Heart left ventricle (tissue), 13 donors: ENCODE results near the gene DAB1.

Experiments
- POLR2A ChIP-seq, 2 donors: fragments of 450-650 bp; IDR thresholded peaks; one replicate each; pipeline ENCODE4 v1.6.1; 2017; ENCODE audit warnings: antibody characterized with exemption in 2 of 2, mild to moderate bottlenecking in 2 of 2, moderate library complexity in 2 of 2
- TF ChIP-seq, protein P1 (sequence below), 12 donors: fragments of 200-600 bp; sonication (generic) in 4 of 12; IDR thresholded peaks; one replicate each; pipeline versions ENCODE4 v1.5.0 to v1.8.0; 2018 to 2022; ENCODE audit warnings: antibody characterized with exemption in 12 of 12, mild to moderate bottlenecking in 5 of 12
- donor health status: ischemic (EF 13 %, LVEDD 7.1; RV severe dilation, severe dysfunction).
- donor health status: DM: no; HTN: yes; CAD: no.
- donor health status: DM: no; HTN: no; CAD: no.
- donor health status: ischemic (EF 25% LVEDD 6.9; RV normal size, moderate dysfunction).
- donor health status: ischemic (EF 25% LVEDD 5.7; RV mildly dilated, moderate dysfunction).
- donor health status: ischemic (EF 35%, LVEDD 5.7; RV mildly dilated, moderate dysfunction).
- donor health status: nonischemic (EF 11% LVEDD 7.7; RV severe dilation, severe dysfunction).
- donor health status: DM: yes; HTN: yes; CAD: no.
- donor health status: PGD.
- donor health status: ischemic (EF 29% LVEDD 5.4; RV normal size, mild dysfunction).
- donor health status: nonischemic (EF 23%, LVEDD 6.1; RV moderate dilation, normal function).

DNA sequence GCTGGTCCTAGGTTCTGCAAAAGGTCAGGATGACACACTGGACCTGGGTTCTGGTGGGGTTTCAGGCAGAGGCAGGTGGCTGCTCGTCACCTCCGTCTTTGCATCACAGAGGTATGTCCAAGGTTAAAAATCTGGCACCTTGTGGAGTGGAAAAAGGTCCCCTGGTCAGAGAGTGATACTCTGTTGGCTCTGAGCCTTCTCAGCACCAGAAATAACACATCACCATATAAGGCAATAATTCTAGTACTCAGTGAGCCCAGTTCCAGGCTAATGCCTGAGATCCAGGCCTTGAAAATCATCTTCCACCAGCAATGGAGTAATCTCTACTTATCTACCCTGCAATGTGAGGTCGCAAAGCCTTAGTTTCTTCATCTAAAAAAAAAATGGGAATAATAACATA lies 330.7 kb downstream of the DAB1 start:
- no peak for TF ChIP-seq POLR2A (IDR thresholded peaks at IDR 0.05)
- TF ChIP-seq, protein P1, sequence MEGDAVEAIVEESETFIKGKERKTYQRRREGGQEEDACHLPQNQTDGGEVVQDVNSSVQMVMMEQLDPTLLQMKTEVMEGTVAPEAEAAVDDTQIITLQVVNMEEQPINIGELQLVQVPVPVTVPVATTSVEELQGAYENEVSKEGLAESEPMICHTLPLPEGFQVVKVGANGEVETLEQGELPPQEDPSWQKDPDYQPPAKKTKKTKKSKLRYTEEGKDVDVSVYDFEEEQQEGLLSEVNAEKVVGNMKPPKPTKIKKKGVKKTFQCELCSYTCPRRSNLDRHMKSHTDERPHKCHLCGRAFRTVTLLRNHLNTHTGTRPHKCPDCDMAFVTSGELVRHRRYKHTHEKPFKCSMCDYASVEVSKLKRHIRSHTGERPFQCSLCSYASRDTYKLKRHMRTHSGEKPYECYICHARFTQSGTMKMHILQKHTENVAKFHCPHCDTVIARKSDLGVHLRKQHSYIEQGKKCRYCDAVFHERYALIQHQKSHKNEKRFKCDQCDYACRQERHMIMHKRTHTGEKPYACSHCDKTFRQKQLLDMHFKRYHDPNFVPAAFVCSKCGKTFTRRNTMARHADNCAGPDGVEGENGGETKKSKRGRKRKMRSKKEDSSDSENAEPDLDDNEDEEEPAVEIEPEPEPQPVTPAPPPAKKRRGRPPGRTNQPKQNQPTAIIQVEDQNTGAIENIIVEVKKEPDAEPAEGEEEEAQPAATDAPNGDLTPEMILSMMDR (IDR thresholded peaks at IDR 0.05): no peak
